Type B pancreatic cell (in vitro differentiated cells): Measurements from ENCODE around the gene GUCY1A2. TPM values are rescaled to one million over a fixed set of nuclear protein-coding genes. Genes with fewer than 3 reads are reported as not detected.

ENCODE experiments used
- DNase-seq: peaks from one replicate; pipeline ENCODE4 v3.0.0; 2021; ENCODE audit warnings: mixed read lengths; ENCODE audit not compliant: unreplicated experiment; ENCODE audit errors: extremely low spot score
- H3K27ac Mint-ChIP-seq: 2 replicates; pipeline ENCODE4 v1.8.0; 2021; ENCODE audit warnings: mild to moderate bottlenecking, mixed read lengths
- H3K27me3 Mint-ChIP-seq: 2 replicates; pipeline ENCODE4 v1.8.0; 2021; ENCODE audit warnings: mixed read lengths
- H3K36me3 Mint-ChIP-seq: 2 replicates; pipeline ENCODE4 v1.8.0; 2021; ENCODE audit warnings: mixed read lengths
- H3K4me1 Mint-ChIP-seq: one replicate; pipeline ENCODE4 v1.8.0; 2021; ENCODE audit warnings: mixed read lengths; ENCODE audit not compliant: unreplicated experiment
- H3K4me3 Mint-ChIP-seq: 2 replicates; pipeline ENCODE4 v1.8.0; 2021; ENCODE audit warnings: mild to moderate bottlenecking, mixed read lengths
- H3K9me3 Mint-ChIP-seq: 2 replicates; pipeline ENCODE4 v1.8.0; 2021; ENCODE audit warnings: mixed read lengths
- total RNA-seq: library from RNA; stranded (reverse); gene quantifications from 2 replicates; pipeline ENCODE4 v1.2.1, GENCODE V29; 2021; ENCODE audit warnings: low replicate concordance
- TF ChIP-seq, protein P1 (sequence below): fragments of 200-600 bp; sonication (generic); conservative IDR thresholded peaks from 2 replicates; pipeline ENCODE4 v1.5.0; 2021; ENCODE audit warnings: antibody characterized with exemption, mild to moderate bottlenecking

The GUCY1A2 gene
- total RNA-seq, 1 donor from 2014 or later, result 13.2 TPM

DNA sequence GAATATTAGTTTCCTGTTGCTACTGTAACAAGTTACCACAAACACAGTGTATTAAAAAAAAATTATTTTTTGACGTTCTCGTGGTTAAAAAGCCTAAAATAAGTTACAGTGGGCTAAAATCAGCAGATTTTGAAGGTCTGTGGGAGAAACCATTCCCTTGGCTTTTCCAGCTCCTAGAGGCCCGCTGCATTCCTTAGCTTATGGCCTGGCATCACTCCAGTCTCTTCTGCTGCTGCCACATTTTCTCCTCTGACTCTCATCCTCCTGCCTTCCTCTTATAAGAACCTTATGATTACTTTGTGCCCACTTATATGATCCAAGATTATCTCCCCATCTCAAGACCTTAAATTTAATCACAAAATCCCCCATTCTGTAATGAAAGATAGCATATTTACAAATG lies 392.7 kb downstream of the GUCY1A2 start:
- Mint-ChIP-seq H3K27me3 (no peaks in the 10 kb centered on the region), H3K4me1 (no peaks in the 10 kb centered on the region), H3K4me3 (no peak overlapping the region), H3K27ac (no peak overlapping the region), H3K9me3 (peaks cover 5% of the 10 kb centered on the region), H3K36me3 (no peaks in the 10 kb centered on the region)
- no peak for DNase-seq
- TF ChIP-seq, protein P1, sequence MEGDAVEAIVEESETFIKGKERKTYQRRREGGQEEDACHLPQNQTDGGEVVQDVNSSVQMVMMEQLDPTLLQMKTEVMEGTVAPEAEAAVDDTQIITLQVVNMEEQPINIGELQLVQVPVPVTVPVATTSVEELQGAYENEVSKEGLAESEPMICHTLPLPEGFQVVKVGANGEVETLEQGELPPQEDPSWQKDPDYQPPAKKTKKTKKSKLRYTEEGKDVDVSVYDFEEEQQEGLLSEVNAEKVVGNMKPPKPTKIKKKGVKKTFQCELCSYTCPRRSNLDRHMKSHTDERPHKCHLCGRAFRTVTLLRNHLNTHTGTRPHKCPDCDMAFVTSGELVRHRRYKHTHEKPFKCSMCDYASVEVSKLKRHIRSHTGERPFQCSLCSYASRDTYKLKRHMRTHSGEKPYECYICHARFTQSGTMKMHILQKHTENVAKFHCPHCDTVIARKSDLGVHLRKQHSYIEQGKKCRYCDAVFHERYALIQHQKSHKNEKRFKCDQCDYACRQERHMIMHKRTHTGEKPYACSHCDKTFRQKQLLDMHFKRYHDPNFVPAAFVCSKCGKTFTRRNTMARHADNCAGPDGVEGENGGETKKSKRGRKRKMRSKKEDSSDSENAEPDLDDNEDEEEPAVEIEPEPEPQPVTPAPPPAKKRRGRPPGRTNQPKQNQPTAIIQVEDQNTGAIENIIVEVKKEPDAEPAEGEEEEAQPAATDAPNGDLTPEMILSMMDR, result no peak

DNA sequence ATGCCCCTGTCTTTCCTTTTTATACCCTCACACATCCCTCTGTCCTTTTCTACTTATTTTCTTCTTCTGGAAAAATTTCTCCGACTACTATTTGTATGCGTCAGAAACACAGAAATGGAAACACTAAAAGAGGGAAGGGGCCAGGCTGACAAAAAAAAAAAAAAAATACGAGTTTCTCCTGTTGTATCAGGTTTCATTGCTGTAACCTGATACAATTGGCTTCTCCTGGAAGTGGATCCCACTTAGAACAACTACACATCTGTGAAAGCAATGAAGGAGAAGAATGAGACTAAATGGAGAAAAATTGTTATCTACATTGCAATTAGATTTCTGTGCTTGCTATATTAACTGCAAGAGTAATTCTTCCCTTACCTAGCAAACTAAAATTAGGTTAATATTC lies 393.9 kb downstream of the GUCY1A2 start:
- no peak for DNase-seq
- Mint-ChIP-seq H3K4me1 (no peaks in the 10 kb centered on the region), H3K4me3 (no peak overlapping the region), H3K36me3 (no peaks in the 10 kb centered on the region), H3K27ac (no peak overlapping the region), H3K27me3 (no peaks in the 10 kb centered on the region), H3K9me3 (peaks cover 5% of the 10 kb centered on the region)
- TF ChIP-seq, protein P1, result no peak
